COLO829 (cell line): ENCODE measurements around the gene PKDCC.
"Not testable (repeated sequence)": the region's sequence is repeated elsewhere in the genome, so short reads cannot be mapped to it uniquely, and the experiment has no call there.

ENCODE experiments used
- DNase-seq: peaks from one replicate; pipeline ENCODE4 v3.0.0; 2012; ENCODE audit warnings: low spot score

The PKDCC gene

GRCh38 chr2:42063431-42064171 is 15.8 kb downstream of the PKDCC start:
- no peak for DNase-seq

GRCh38 chr2:42064417-42064942 is 16.7 kb downstream of the PKDCC start:
- DNase-seq: no peak

GRCh38 chr2:42065753-42066152 is 17.9 kb downstream of the PKDCC start:
- not testable (repeated sequence) for DNase-seq

GRCh38 chr2:42067001-42067400 is 19.2 kb downstream of the PKDCC start:
- not testable (repeated sequence) for DNase-seq

GRCh38 chr2:42067521-42067920 is 19.7 kb downstream of the PKDCC start:
- DNase-seq: no peak

GRCh38 chr2:42068571-42069178 is 20.9 kb downstream of the PKDCC start:
- DNase-seq: no peak

- no peak for DNase-seq
These were observed 21.7 kb downstream of the PKDCC start for GRCh38 chr2:42069568-42069967.

- no peak for DNase-seq
These were observed 24.0 kb downstream of the PKDCC start for GRCh38 chr2:42071791-42072190.

GRCh38 chr2:42072349-42073118 is 24.7 kb downstream of the PKDCC start:
- no peak for DNase-seq

GRCh38 chr2:42073739-42074503 is 26.1 kb downstream of the PKDCC start:
- no peak for DNase-seq

GRCh38 chr2:42074661-42075060 is 26.8 kb downstream of the PKDCC start:
- no peak for DNase-seq

- no peak for DNase-seq
These were observed 28.8 kb downstream of the PKDCC start for GRCh38 chr2:42076357-42077225.

GRCh38 chr2:42077343-42077742 is 29.5 kb downstream of the PKDCC start:
- DNase-seq: no peak

- no peak for DNase-seq
These were observed 32.0 kb downstream of the PKDCC start for GRCh38 chr2:42079737-42080287.

GRCh38 chr2:42081151-42081550 is 33.3 kb downstream of the PKDCC start:
- DNase-seq: not testable (repeated sequence)

GRCh38 chr2:42082016-42082415 is 34.2 kb downstream of the PKDCC start:
- no peak for DNase-seq

- DNase-seq: no peak
These were observed 36.4 kb downstream of the PKDCC start for GRCh38 chr2:42084231-42084671.

- DNase-seq: not testable (repeated sequence)
These were observed 37.2 kb downstream of the PKDCC start for GRCh38 chr2:42085070-42085469.

- DNase-seq: no peak
These were observed 38.1 kb downstream of the PKDCC start for GRCh38 chr2:42085706-42086487.

GRCh38 chr2:42086500-42086953 is 38.7 kb downstream of the PKDCC start:
- DNase-seq: peak; percentile 71
